A673 (cell line): ENCODE data around the gene HIGD1B. TPM values are rescaled to one million over a fixed set of nuclear protein-coding genes. Genes with fewer than 3 reads are reported as not detected.

Source experiments
- BruUV-seq: library from RNA; stranded (reverse); fragments of 400-500 nt; replicated peaks from 2 replicates; lab custom pipeline; 2021; lab: Mats Ljungman, UMichigan
- CTCF ChIA-PET: fragments of 300-600 bp; sonication (Branson Sonifier 250); formaldehyde crosslinking; loops from one replicate; lab custom pipeline; 2022; ENCODE audit warnings: antibody characterized with exemption; lab: Charles Lee
- POLR2A ChIA-PET: fragments of 300-600 bp; sonication (Branson Sonifier 250); formaldehyde crosslinking; loops from one replicate; lab custom pipeline; 2022; ENCODE audit warnings: antibody characterized with exemption; ENCODE audit not compliant: low non-redundant PET; lab: Charles Lee
- DNase-seq: peaks from one replicate; pipeline ENCODE4 v3.0.0-alpha.2; 2015; ENCODE audit warnings: low spot score
- H3K27ac ChIP-seq: fragments of 200-600 bp; sonication (generic); 2 replicates; pipeline ENCODE4 v1.5.1; 2016; ENCODE audit warnings: mixed run types, low read depth, mild to moderate bottlenecking, mixed read lengths, antibody characterized with exemption, low read length; ENCODE audit not compliant: poor library complexity, severe bottlenecking
- H3K27me3 ChIP-seq: fragments of 200-600 bp; sonication (generic); replicated peaks from 2 replicates; pipeline ENCODE4 v1.6.1; 2017; ENCODE audit warnings: mixed run types, low read depth, mild to moderate bottlenecking, mixed read lengths, antibody characterized with exemption, low read length; ENCODE audit not compliant: insufficient read depth, poor library complexity
- H3K36me3 ChIP-seq: fragments of 200-600 bp; sonication (generic); 2 replicates; pipeline ENCODE4 v1.6.1; 2016; ENCODE audit warnings: mixed run types, mild to moderate bottlenecking, mixed read lengths, antibody characterized with exemption, low read length; ENCODE audit not compliant: insufficient read depth, poor library complexity, severe bottlenecking
- H3K4me1 ChIP-seq: fragments of 200-600 bp; sonication (generic); 2 replicates; pipeline ENCODE4 v1.6.1; 2017; ENCODE audit warnings: mixed run types, mild to moderate bottlenecking, mixed read lengths, antibody characterized with exemption, low read length; ENCODE audit not compliant: insufficient read depth, poor library complexity, severe bottlenecking
- H3K4me3 ChIP-seq: fragments of 200-600 bp; sonication (generic); 2 replicates; pipeline ENCODE4 v1.5.1; 2016; ENCODE audit warnings: low read depth, mixed run types, mild to moderate bottlenecking, mixed read lengths, low read length; ENCODE audit not compliant: poor library complexity, severe bottlenecking
- H3K9me3 ChIP-seq: fragments of 200-600 bp; sonication (generic); 2 replicates; pipeline ENCODE4 v1.6.1; 2016; ENCODE audit warnings: mixed run types, low read depth, mild to moderate bottlenecking, mixed read lengths, antibody characterized with exemption, low read length; ENCODE audit not compliant: poor library complexity, severe bottlenecking
- CTCF ChIP-seq: fragments of 300-800, 200-600 bp; sonication (generic); conservative IDR thresholded peaks from 2 replicates; pipeline ENCODE4 v1.5.1; 2017; ENCODE audit warnings: low read depth, mild to moderate bottlenecking, antibody characterized with exemption, low read length, moderate library complexity, mixed read lengths
- EZH2 ChIP-seq: fragments of 200-600 bp; sonication (generic); IDR thresholded peaks from 2 replicates; pipeline ENCODE4 v1.6.1; 2017; ENCODE audit warnings: borderline replicate concordance, low read depth, mild to moderate bottlenecking, mixed read lengths, antibody characterized with exemption, low read length; ENCODE audit not compliant: poor library complexity, severe bottlenecking
- intact Hi-C: fragments of 100-400 bp; cut with micrococcal nuclease; formaldehyde crosslinking; loops from one replicate; pipeline ENCODE4 v1.10.0; 2022; ENCODE audit not compliant: unreplicated experiment
- total RNA-seq: library from RNA; stranded (reverse); gene quantifications from 2 replicates; pipeline ENCODE4 v1.2.3, GENCODE V29; 2021

The HIGD1B gene
- total RNA-seq, 1 experiment from 2014 or later: not detected

- CTCF ChIA-PET: no interaction called here
- intact Hi-C loops: no loop called here
- BruUV-seq: no TSS peak
- TF ChIP-seq EZH2 (no peak), CTCF (no peak)
- H3K27me3 ChIP-seq: no peaks in the 10 kb centered on the region
- H3K9me3 ChIP-seq: no peaks in the 10 kb centered on the region
- H3K36me3 ChIP-seq: peaks cover 25% of the 10 kb centered on the region
- no peak for DNase-seq
- no peak overlapping the region for H3K4me3 ChIP-seq
- H3K4me1 ChIP-seq: no peaks in the 10 kb centered on the region
- POLR2A ChIA-PET: no interaction called here
- no peak overlapping the region for H3K27ac ChIP-seq
These were observed 29.4 kb downstream of the HIGD1B start for GRCh38 chr17:44877121-44877520.

GRCh38 chr17:44878627-44879221 lies 31.0 kb downstream of the HIGD1B start:
- DNase-seq: peak; percentile 26
- Histone ChIP-seq H3K4me1 (no peaks in the 10 kb centered on the region), H3K27me3 (no peaks in the 10 kb centered on the region), H3K4me3 (no peak overlapping the region), H3K9me3 (no peaks in the 10 kb centered on the region), H3K36me3 (peaks cover 27% of the 10 kb centered on the region), H3K27ac (no peak overlapping the region)
- BruUV-seq: no TSS peak
- intact Hi-C loops: no loop called here
- CTCF ChIA-PET: interaction anchor here (1.2 to 1.6 kb wide), 2 partner anchors 20 to 103 kb away, joined by 3 to 6 read pairs; no protein-coding TSS in a partner anchor
- TF ChIP-seq EZH2: no peak
- TF ChIP-seq CTCF: peak; percentile 57
- POLR2A ChIA-PET: no interaction called here

- no peak for TF ChIP-seq EZH2
- no peak for TF ChIP-seq CTCF
- BruUV-seq: no TSS peak
- no peaks in the 10 kb centered on the region for H3K4me1 ChIP-seq
- H3K27me3 ChIP-seq: no peaks in the 10 kb centered on the region
- no peak for DNase-seq
- H3K4me3 ChIP-seq: no peak overlapping the region
- H3K9me3 ChIP-seq: no peaks in the 10 kb centered on the region
- ChIA-PET CTCF (interaction anchor here (0.6 to 1.6 kb wide), 2 partner anchors 104 to 735 kb away, joined by 4 to 6 read pairs; no protein-coding TSS in a partner anchor), POLR2A (no interaction called here)
- intact Hi-C loops: no loop called here
- H3K27ac ChIP-seq: no peak overlapping the region
- peaks cover 28% of the 10 kb centered on the region for H3K36me3 ChIP-seq
These were observed 31.7 kb downstream of the HIGD1B start for GRCh38 chr17:44879376-44879775.
